Measurements from ENCODE around the gene SIRT3. TPM values are rescaled to one million over a fixed set of nuclear protein-coding genes. Genes with fewer than 3 reads are reported as not detected.

Gene SIRT3
- total RNA-seq, 2 donors from 2014 or later = 22.1 to 22.6 TPM

DNA sequence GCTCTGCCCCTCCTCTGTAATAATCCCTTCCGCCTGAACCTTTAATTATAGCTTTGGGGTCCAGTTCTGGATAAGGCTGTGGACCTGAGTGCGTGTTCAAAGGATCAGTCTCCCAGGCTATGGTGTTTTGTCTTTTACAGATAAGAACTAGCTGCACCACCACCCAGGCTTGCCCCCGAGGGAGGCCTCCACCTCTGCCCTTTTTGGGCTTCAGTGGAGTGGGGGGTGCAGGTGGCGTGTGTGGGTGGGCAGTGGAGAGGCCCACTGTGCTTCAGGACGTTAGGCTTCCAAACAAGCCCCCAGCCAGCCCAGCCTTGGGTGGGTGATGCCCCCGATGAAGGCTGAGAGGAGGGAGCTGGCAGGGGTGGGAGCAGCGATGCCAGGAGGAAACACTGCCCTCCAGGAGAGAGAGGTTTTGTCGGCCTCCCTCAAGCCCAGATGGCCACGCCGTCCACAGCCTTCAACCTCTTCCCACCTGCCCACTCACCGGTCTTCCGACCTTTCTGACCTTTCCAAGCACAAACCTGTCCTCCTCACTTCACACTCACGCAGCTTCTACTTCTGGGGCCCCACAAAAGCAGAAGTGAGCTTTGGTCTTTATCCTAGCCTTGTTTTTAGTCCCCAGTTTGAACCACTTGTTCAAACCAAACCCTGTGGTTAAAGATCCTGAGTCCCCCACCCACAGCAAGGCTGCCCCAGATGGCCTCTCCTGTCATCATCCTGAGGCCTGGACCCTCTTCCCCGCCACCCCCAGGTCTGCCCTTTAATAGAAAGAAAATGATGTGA is 21.0 kb upstream of the SIRT3 start:
- WGBS, 2 donors = 73 to 75% methylated on average over 14 of the region's 14 CpGs
- no peaks in the 10 kb centered on the region for H3K36me3 ChIP-seq (replicated peaks in 1 of 2; ENCODE audit: insufficient read depth in 1 of 2, low read depth in 2 of 2)
- no peak for TF ChIP-seq POLR2A (IDR thresholded peaks at IDR 0.05)
- TF ChIP-seq, protein P1, sequence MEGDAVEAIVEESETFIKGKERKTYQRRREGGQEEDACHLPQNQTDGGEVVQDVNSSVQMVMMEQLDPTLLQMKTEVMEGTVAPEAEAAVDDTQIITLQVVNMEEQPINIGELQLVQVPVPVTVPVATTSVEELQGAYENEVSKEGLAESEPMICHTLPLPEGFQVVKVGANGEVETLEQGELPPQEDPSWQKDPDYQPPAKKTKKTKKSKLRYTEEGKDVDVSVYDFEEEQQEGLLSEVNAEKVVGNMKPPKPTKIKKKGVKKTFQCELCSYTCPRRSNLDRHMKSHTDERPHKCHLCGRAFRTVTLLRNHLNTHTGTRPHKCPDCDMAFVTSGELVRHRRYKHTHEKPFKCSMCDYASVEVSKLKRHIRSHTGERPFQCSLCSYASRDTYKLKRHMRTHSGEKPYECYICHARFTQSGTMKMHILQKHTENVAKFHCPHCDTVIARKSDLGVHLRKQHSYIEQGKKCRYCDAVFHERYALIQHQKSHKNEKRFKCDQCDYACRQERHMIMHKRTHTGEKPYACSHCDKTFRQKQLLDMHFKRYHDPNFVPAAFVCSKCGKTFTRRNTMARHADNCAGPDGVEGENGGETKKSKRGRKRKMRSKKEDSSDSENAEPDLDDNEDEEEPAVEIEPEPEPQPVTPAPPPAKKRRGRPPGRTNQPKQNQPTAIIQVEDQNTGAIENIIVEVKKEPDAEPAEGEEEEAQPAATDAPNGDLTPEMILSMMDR (IDR thresholded peaks at IDR 0.05) = no peak
- ATAC-seq (no peak), DNase-seq (no peak)
- intact Hi-C loops (cut with DNase I) = no loop called here
- H3K9me3 ChIP-seq = no peaks in the 10 kb centered on the region
- H3K4me3 ChIP-seq = no peak overlapping the region
- no peak overlapping the region for H3K27ac ChIP-seq
- no peaks in the 10 kb centered on the region for H3K27me3 ChIP-seq
- no peaks in the 10 kb centered on the region for H3K4me1 ChIP-seq

DNA sequence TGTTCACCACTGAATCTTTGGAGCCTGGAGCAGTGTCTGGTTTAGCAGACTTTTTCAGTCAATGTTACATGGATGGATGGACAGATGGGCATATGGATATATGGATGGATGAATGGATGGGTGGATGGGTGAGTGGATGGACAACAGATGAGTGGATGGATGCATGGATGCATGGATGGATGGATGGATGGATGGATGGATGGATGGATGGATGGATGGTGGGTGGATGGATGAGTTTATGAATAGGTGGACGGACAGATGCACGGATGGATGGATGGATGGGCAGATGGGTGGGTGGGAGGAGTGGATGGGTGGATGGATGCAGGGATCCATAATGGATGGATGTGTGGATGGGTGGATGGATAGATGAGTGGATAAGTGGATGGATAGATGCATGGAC is 19.7 kb upstream of the SIRT3 start:
- WGBS, 2 donors = 82 to 86% methylated on average over 2 of the region's 2 CpGs
- Histone ChIP-seq H3K4me3 (no peak overlapping the region), H3K9me3 (no peaks in the 10 kb centered on the region), H3K27me3 (no peaks in the 10 kb centered on the region), H3K27ac (no peak overlapping the region), H3K4me1 (no peaks in the 10 kb centered on the region), H3K36me3 (replicated peaks in 1 of 2; ENCODE audit: insufficient read depth in 1 of 2, low read depth in 2 of 2) (peaks cover 0 to 8% of the 10 kb centered on the region in 2 donors)
- intact Hi-C loops (cut with DNase I) = no loop called here
- DNase-seq (no peak), ATAC-seq (no peak)
- TF ChIP-seq, protein P1 (IDR thresholded peaks at IDR 0.05) = no peak
- TF ChIP-seq POLR2A (IDR thresholded peaks at IDR 0.05) = no peak

DNA sequence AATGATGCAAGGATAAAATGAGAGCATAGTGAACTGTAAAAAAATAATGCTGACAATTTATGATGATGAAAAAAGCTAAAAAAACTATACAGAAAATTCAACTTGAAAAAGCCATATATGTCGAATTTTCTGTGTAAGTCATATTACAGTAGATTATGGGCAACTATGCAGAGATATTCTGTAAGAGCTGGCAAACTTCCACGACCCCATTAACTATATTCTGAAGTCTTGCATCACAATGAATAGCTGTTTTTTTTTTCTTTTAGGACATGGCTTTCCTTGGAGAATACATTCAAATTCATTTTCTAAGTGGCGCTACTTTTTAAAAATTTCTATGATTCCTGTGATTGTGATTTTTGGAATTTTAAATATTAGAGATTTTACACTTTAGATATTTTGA is 19.0 kb upstream of the SIRT3 start:
- intact Hi-C loops (cut with DNase I) = no loop called here
- peaks cover 0 to 12% of the 10 kb centered on the region in 2 donors for H3K36me3 ChIP-seq (replicated peaks in 1 of 2; ENCODE audit: insufficient read depth in 1 of 2, low read depth in 2 of 2)
- no peaks in the 10 kb centered on the region for H3K27me3 ChIP-seq
- ATAC-seq = no peak
- DNase-seq = no peak
- H3K27ac ChIP-seq = no peak overlapping the region
- no peaks in the 10 kb centered on the region for H3K4me1 ChIP-seq
- no peak overlapping the region for H3K4me3 ChIP-seq
- no peaks in the 10 kb centered on the region for H3K9me3 ChIP-seq
- TF ChIP-seq, protein P1 (IDR thresholded peaks at IDR 0.05) = no peak
- TF ChIP-seq POLR2A (IDR thresholded peaks at IDR 0.05) = no peak
- 46 to 51% methylated on average over 3 of the region's 3 CpGs for WGBS, 2 donors

DNA sequence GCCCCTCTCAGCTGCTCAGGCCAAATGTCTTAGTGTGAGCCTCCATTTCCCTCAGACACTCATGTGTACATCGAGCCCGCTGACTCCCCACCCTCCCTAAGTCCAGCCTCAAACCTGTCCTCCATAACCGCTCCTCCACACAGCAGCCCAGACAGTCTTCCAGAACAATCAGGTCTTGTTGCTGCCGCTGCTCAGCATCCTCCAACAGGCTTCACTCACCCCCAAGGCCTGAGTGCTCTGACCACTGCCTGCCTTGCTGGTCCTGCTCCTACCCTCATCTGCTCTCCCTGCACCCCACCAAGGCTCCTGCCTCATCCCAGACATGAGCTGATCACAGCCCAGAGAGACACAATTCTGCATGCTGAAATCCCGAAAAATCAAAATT is 17.7 kb upstream of the SIRT3 start:
- ATAC-seq (no peak), DNase-seq (no peak)
- Histone ChIP-seq H3K4me1 (no peaks in the 10 kb centered on the region), H3K9me3 (no peaks in the 10 kb centered on the region), H3K27me3 (no peaks in the 10 kb centered on the region), H3K4me3 (no peak overlapping the region), H3K36me3 (replicated peaks in 1 of 2; ENCODE audit: insufficient read depth in 1 of 2, low read depth in 2 of 2) (peaks cover 0 to 17% of the 10 kb centered on the region in 2 donors), H3K27ac (no peak overlapping the region)
- no peak for TF ChIP-seq POLR2A (IDR thresholded peaks at IDR 0.05)
- TF ChIP-seq, protein P1 (IDR thresholded peaks at IDR 0.05) = no peak
- 83 to 86% methylated on average over 5 of the region's 5 CpGs for WGBS, 2 donors
- intact Hi-C loops (cut with DNase I) = no loop called here

Measured in body of pancreas (tissue), 4 donors.